ENCODE data around the gene RGS11.

RGS11 gene

GRCh38 chr16:296806-297510 is 21.2 kb upstream of the RGS11 start:
- peaks cover 9% of the 10 kb centered on the region for H3K36me3 ChIP-seq (ENCODE audit: control insufficient read depth, insufficient read depth, low read length)
- H3K27me3 ChIP-seq (replicated peaks; ENCODE audit: control insufficient read depth, insufficient read depth, low read length) = no peaks in the 10 kb centered on the region
- no peak overlapping the region for H3K4me3 ChIP-seq (replicated peaks; ENCODE audit: low read depth, low read length)
- DNase-seq (ENCODE audit: extremely low read depth, insufficient read length) = no peak
- TF ChIP-seq CTCF (IDR thresholded peaks at IDR 0.05; ENCODE audit: insufficient read depth, low read length, poor library complexity, severe bottlenecking) = no peak

- Histone ChIP-seq H3K36me3 (ENCODE audit: control insufficient read depth, insufficient read depth, low read length) (peaks cover 7% of the 10 kb centered on the region), H3K27me3 (replicated peaks; ENCODE audit: control insufficient read depth, insufficient read depth, low read length) (no peaks in the 10 kb centered on the region), H3K4me3 (replicated peaks; ENCODE audit: low read depth, low read length) (no peak overlapping the region)
- no peak for TF ChIP-seq CTCF (IDR thresholded peaks at IDR 0.05; ENCODE audit: insufficient read depth, low read length, poor library complexity, severe bottlenecking)
- no peak for DNase-seq (ENCODE audit: extremely low read depth, insufficient read length)
These were observed 20.5 kb upstream of the RGS11 start for GRCh38 chr16:296276-296675.

- DNase-seq (ENCODE audit: extremely low read depth, insufficient read length) = no peak
- no peak overlapping the region for H3K4me3 ChIP-seq (replicated peaks; ENCODE audit: low read depth, low read length)
- no peak for TF ChIP-seq CTCF (IDR thresholded peaks at IDR 0.05; ENCODE audit: insufficient read depth, low read length, poor library complexity, severe bottlenecking)
- no peaks in the 10 kb centered on the region for H3K27me3 ChIP-seq (replicated peaks; ENCODE audit: control insufficient read depth, insufficient read depth, low read length)
- peaks cover 14% of the 10 kb centered on the region for H3K36me3 ChIP-seq (ENCODE audit: control insufficient read depth, insufficient read depth, low read length)
These were observed 17.5 kb upstream of the RGS11 start for GRCh38 chr16:293043-293775.

GRCh38 chr16:291539-291938 is 15.8 kb upstream of the RGS11 start:
- TF ChIP-seq CTCF (IDR thresholded peaks at IDR 0.05; ENCODE audit: insufficient read depth, low read length, poor library complexity, severe bottlenecking) = no peak
- H3K4me3 ChIP-seq (replicated peaks; ENCODE audit: low read depth, low read length) = no peak overlapping the region
- H3K27me3 ChIP-seq (replicated peaks; ENCODE audit: control insufficient read depth, insufficient read depth, low read length) = no peaks in the 10 kb centered on the region
- no peak for DNase-seq (ENCODE audit: extremely low read depth, insufficient read length)
- peaks cover 15% of the 10 kb centered on the region for H3K36me3 ChIP-seq (ENCODE audit: control insufficient read depth, insufficient read depth, low read length)

GRCh38 chr16:290681-291405 is 15.1 kb upstream of the RGS11 start:
- peaks cover 15% of the 10 kb centered on the region for H3K36me3 ChIP-seq (ENCODE audit: control insufficient read depth, insufficient read depth, low read length)
- no peak for TF ChIP-seq CTCF (IDR thresholded peaks at IDR 0.05; ENCODE audit: insufficient read depth, low read length, poor library complexity, severe bottlenecking)
- DNase-seq (ENCODE audit: extremely low read depth, insufficient read length) = no peak

More at GRCh38 chr16:290681-291405, 15.1 kb upstream of the RGS11 start:
- H3K27me3 ChIP-seq (replicated peaks; ENCODE audit: control insufficient read depth, insufficient read depth, low read length) = no peaks in the 10 kb centered on the region
- no peak overlapping the region for H3K4me3 ChIP-seq (replicated peaks; ENCODE audit: low read depth, low read length)

Data from GM06990 (cell line).